Breast epithelium (tissue), 4 donors: ENCODE results near the gene NOM1. TPM values are rescaled to one million over a fixed set of nuclear protein-coding genes. Genes with fewer than 3 reads are reported as not detected.
"Not testable (repeated sequence)": the region's sequence is repeated elsewhere in the genome, so short reads cannot be mapped to it uniquely, and the experiment has no call there.

Experiments used
- DNase-seq, 2 donors: peaks; one replicate each; pipeline ENCODE4 v3.0.0-alpha.2; 2019; ENCODE audit warnings: low spot score in 2 of 2
- H3K27ac ChIP-seq, 2 donors: fragments of 200-600 bp; sonication (generic) in 1 of 2; one replicate each; pipeline ENCODE4 v1.5.1; 2016 to 2019; ENCODE audit warnings: mild to moderate bottlenecking in 1 of 2
- H3K27me3 ChIP-seq, 2 donors: fragments of 200-600 bp; sonication (generic) in 1 of 2; one replicate each; pipeline versions ENCODE4 v1.5.1 to v1.6.0; 2017 to 2019; ENCODE audit warnings: control low read depth in 1 of 2, mild to moderate bottlenecking in 1 of 2
- H3K36me3 ChIP-seq: fragments of 200-600 bp; one replicate; pipeline ENCODE4 v1.5.1; 2019
- H3K4me1 ChIP-seq, 2 donors: fragments of 200-600 bp; sonication (generic); one replicate each; pipeline ENCODE4 v1.5.1; 2016 to 2019; ENCODE audit warnings: control low read depth in 1 of 2
- H3K4me3 ChIP-seq, 3 donors: fragments of 200-600 bp; sonication (generic); 1 replicate in 2 of 3; 2 replicates in 1 of 3; pipeline ENCODE4 v1.5.1; 2016 to 2019; ENCODE audit warnings: mild to moderate bottlenecking in 3 of 3, moderate library complexity in 2 of 3
- H3K9me3 ChIP-seq, 2 donors: fragments of 200-600 bp; sonication (generic) in 1 of 2; one replicate each; pipeline ENCODE4 v1.5.1; 2016 to 2019; ENCODE audit warnings: control low read depth in 1 of 2
- POLR2A ChIP-seq: fragments of 450-650 bp; IDR thresholded peaks from one replicate; pipeline ENCODE4 v1.6.1; 2016; ENCODE audit warnings: antibody characterized with exemption, mild to moderate bottlenecking, moderate library complexity
- POLR2AphosphoS5 ChIP-seq, 3 donors: sonication (generic); formaldehyde crosslinking; IDR thresholded peaks; one replicate each; pipeline ENCODE4 v1.6.1; 2017; ENCODE audit warnings: antibody characterized with exemption in 3 of 3
- intact Hi-C: fragments of 100-400 bp; cut with DNase I; formaldehyde crosslinking; loops from one replicate; pipeline ENCODE4 v1.15.1; 2023; ENCODE audit warnings: low total_unique reads
- total RNA-seq, 3 donors: library from RNA; depleted of rRNA; stranded (reverse); fragments of >200 nt; gene quantifications; one replicate each; pipeline ENCODE4 v1.1.0, GENCODE V29; 2016
- TF ChIP-seq, protein P1 (sequence below), 3 donors: fragments of 450-650 bp; IDR thresholded peaks; one replicate each; pipeline ENCODE4 v1.5.1; 2016 to 2017; ENCODE audit warnings: antibody characterized with exemption in 3 of 3, mild to moderate bottlenecking in 3 of 3, moderate library complexity in 3 of 3

The NOM1 gene
- total RNA-seq, 3 donors from 2014 or later = 17.1 to 31.5 (median 25.2) TPM

DNA sequence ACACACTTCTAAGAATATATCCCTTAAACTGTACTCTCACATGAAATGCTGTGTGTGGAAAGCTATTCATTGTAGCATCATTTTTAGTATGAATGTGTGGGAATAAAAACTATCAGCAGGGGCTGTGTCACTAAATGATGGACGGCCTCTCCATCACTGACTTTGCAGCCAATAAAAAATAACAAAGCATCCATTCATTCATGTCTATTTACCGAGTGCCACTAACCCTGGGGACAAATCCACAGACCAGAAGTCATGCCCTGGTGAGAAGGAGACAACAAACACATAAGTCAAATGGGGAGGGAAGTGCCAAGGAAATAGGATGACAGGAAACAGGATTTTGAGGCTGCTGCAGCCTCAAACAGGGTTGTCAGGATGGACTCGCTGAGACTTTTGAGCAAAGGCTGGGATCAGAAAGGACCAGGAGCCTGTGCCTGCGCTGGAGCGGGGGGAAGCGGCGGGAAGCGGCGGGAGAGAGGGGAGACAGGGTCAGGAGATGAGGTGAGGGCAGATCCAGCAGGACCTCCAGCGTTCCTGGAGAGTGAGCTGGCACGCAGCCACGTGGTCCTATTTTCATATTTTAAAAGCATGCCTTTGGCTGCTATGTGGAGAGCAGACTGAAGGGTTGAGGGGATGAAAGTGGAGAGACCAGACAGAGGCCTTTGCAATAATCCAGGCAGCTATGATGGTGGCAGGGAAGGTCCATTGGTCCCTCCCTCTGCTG, 2.2 kb upstream of the NOM1 start:
- Histone ChIP-seq H3K27ac (no peak overlapping the region), H3K4me1 (peaks cover 0 to 13% of the 10 kb centered on the region in 2 donors), H3K9me3 (no peaks in the 10 kb centered on the region), H3K36me3 (no peaks in the 10 kb centered on the region), H3K27me3 (no peaks in the 10 kb centered on the region), H3K4me3 (no peak overlapping the region)
- no peak for TF ChIP-seq POLR2AphosphoS5 (IDR thresholded peaks at IDR 0.05)
- TF ChIP-seq, protein P1, sequence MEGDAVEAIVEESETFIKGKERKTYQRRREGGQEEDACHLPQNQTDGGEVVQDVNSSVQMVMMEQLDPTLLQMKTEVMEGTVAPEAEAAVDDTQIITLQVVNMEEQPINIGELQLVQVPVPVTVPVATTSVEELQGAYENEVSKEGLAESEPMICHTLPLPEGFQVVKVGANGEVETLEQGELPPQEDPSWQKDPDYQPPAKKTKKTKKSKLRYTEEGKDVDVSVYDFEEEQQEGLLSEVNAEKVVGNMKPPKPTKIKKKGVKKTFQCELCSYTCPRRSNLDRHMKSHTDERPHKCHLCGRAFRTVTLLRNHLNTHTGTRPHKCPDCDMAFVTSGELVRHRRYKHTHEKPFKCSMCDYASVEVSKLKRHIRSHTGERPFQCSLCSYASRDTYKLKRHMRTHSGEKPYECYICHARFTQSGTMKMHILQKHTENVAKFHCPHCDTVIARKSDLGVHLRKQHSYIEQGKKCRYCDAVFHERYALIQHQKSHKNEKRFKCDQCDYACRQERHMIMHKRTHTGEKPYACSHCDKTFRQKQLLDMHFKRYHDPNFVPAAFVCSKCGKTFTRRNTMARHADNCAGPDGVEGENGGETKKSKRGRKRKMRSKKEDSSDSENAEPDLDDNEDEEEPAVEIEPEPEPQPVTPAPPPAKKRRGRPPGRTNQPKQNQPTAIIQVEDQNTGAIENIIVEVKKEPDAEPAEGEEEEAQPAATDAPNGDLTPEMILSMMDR (IDR thresholded peaks at IDR 0.05) = no peak
- no peak for TF ChIP-seq POLR2A
- intact Hi-C loops = no loop called here
- DNase-seq = no peak

DNA sequence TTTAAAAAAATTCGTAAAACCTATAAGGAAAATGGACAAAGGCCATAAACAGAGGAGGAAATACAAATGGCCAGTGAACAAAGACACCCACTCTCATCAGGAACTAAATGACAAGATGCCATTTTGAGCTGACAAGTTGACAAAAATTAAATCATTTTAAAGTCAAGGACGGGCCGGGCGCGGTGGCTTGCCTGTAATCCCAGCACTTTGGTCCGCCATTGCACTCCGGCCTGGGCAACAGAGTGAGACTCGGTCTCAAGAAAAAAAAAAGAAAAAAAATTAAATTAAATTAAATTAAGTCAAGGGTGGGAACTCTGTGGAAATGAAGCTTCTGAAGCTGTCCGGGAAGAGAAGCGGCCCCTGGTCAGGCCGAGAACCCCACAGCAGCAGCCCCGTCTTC, 1.2 kb upstream of the NOM1 start:
- Histone ChIP-seq H3K27ac (no peak overlapping the region), H3K36me3 (no peaks in the 10 kb centered on the region)
- no peak for DNase-seq

DNA sequence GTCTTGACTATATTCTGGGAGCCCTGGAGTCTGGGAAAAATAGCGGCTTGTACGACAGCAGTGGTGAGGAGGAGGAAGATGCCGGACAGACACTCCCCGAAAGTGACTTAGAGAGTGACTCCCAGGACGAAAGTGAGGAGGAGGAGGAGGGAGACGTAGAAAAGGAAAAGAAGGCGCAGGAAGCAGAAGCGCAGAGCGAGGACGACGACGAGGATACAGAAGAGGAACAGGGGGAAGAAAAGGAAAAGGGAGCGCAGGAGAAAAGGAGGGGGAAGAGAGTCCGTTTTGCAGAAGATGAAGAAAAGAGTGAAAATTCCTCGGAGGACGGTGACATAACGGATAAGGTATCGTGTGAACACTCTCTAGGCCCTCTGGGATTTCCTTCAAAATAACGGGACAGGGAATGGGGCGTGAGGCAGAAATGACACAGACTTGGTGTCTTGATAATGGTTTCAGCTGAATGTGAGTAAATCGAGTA, 908 bp downstream of the NOM1 start:
- Histone ChIP-seq H3K4me1 (peaks cover 0 to 13% of the 10 kb centered on the region in 2 donors), H3K9me3 (no peaks in the 10 kb centered on the region), H3K4me3 (peak overlapping the region; percentile 84 to 99 (median 97)), H3K27ac (no peak overlapping the region), H3K27me3 (no peaks in the 10 kb centered on the region), H3K36me3 (no peaks in the 10 kb centered on the region)
- TF ChIP-seq POLR2A (no peak), POLR2AphosphoS5 (IDR thresholded peaks at IDR 0.05) (no peak)
- TF ChIP-seq, protein P1 (IDR thresholded peaks at IDR 0.05) = no peak
- no peak for DNase-seq
- intact Hi-C loops = loop anchor here (10.0 kb wide), 1 partner anchor 1936 kb away; no protein-coding TSS in a partner anchor

More for the DNA sequence above, 1.2 kb upstream of the NOM1 start:
- peaks cover 0 to 13% of the 10 kb centered on the region in 2 donors for H3K4me1 ChIP-seq
- peak overlapping the region; percentile 84 to 99 (median 97) for H3K4me3 ChIP-seq
- no peaks in the 10 kb centered on the region for H3K9me3 ChIP-seq
- no peak for TF ChIP-seq POLR2AphosphoS5 (IDR thresholded peaks at IDR 0.05)
- TF ChIP-seq, protein P1 (IDR thresholded peaks at IDR 0.05) = no peak
- no peak for TF ChIP-seq POLR2A
- intact Hi-C loops = no loop called here
- H3K27me3 ChIP-seq = no peaks in the 10 kb centered on the region

DNA sequence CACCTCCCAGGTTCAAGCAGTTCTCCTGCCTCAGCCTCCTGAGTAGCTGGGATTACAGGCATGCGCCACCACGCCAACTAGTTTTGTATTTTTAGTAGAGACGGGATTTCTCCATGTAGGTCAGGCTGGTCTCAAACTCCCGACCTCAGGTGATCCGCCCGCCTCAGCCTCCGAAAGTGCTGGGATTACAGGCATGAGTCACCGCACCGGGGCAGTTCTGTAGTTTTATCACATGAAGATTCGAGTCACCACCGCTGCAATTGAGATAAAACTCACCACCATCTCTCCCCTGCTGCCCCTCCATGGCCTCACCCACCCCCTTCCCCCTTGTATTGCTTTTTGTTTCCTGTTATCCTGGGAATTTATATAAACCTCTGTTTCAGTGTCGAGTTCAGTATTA, 3.7 kb downstream of the NOM1 start:
- H3K4me1 ChIP-seq = peaks cover 0 to 13% of the 10 kb centered on the region in 2 donors
- intact Hi-C loops = loop anchor here (10.0 kb wide), 1 partner anchor 1938 kb away; no protein-coding TSS in a partner anchor
- DNase-seq, H3K27me3 ChIP-seq, H3K9me3 ChIP-seq, H3K36me3 ChIP-seq, H3K27ac ChIP-seq, H3K4me3 ChIP-seq: not testable (repeated sequence)

DNA sequence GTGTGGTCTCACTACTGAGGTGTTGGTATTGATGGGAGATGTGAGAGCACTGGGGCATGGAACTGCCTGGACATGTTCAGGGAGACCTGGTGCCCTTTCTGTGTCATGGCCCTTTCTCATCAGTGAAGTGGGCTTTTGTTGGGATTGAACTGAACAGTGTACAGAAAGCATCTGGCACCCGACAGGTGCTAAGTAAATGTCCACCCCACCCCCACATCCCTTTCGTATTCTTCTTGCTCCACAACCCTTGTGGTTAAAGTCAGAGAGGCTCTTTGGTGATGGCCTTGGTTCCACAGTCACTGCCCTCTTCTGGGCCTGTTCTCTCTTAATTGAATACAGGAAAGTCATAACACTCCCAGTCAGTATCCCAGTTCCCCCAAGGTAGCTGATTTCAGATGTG, 5.4 kb downstream of the NOM1 start:
- no peaks in the 10 kb centered on the region for H3K27me3 ChIP-seq
- H3K27ac ChIP-seq = no peak overlapping the region
- H3K36me3 ChIP-seq = no peaks in the 10 kb centered on the region
- H3K4me1 ChIP-seq = peaks cover 0 to 13% of the 10 kb centered on the region in 2 donors
- no peak overlapping the region for H3K4me3 ChIP-seq
- DNase-seq = no peak
- no peak for TF ChIP-seq POLR2AphosphoS5 (IDR thresholded peaks at IDR 0.05)
- no peak for TF ChIP-seq POLR2A
- TF ChIP-seq, protein P1 (IDR thresholded peaks at IDR 0.05) = no peak
- intact Hi-C loops = loop anchor here (10.0 kb wide), 1 partner anchor 1940 kb away; no protein-coding TSS in a partner anchor
- H3K9me3 ChIP-seq = no peaks in the 10 kb centered on the region
